Stimulated activated memory B cell treated with anti-CD40 and anti-IgM and Interleukin-4, amounts not matched to agents 10 μg/mL and 1 μg/mL and 100 μg/mL, for 72 hours (primary cell): Measurements from ENCODE around the gene NCAPD3.

Experiments
- ATAC-seq: fragments of 150-1000 bp; cut with Tn5 transposase; 2 replicates; pipeline ENCODE4 v1.10.0; 2021
- H3K27ac Mint-ChIP-seq: one replicate; pipeline ENCODE4 v1.8.0; 2022; ENCODE audit warnings: mild to moderate bottlenecking, mixed read lengths
- H3K27me3 Mint-ChIP-seq: one replicate; pipeline ENCODE4 v1.8.0; 2022; ENCODE audit warnings: mixed read lengths
- H3K36me3 Mint-ChIP-seq: one replicate; pipeline ENCODE4 v1.8.0; 2022; ENCODE audit warnings: mixed read lengths
- H3K4me1 Mint-ChIP-seq: one replicate; pipeline ENCODE4 v1.8.0; 2022; ENCODE audit warnings: mixed read lengths
- H3K4me3 Mint-ChIP-seq: one replicate; pipeline ENCODE4 v1.8.0; 2022; ENCODE audit warnings: mild to moderate bottlenecking, moderate library complexity, mixed read lengths
- H3K9me3 Mint-ChIP-seq: one replicate; pipeline ENCODE4 v1.8.0; 2022; ENCODE audit warnings: mixed read lengths

NCAPD3 gene

DNA sequence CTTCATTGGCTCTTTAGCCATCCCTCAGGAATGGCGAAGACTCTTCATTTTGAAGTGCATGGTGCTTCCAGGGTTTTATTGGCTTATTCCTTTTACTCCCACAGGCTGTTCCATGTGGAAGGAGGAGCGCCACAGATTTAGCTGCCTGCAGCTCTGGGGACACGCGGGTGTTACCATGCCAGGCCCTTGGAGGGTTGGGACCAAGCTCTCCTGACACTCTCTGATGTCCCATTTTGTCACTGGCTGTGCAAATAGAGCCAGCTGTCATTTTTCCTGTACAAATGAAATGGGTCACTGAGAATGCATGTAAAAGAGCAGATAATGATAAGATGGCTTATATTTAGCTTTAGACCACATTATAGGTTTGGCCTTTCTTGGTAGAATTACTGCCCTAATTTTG, 20.1 kb upstream of the NCAPD3 start:
- ATAC-seq, result no peak
- Mint-ChIP-seq H3K27me3 (no peaks in the 10 kb centered on the region), H3K36me3 (peaks cover 54% of the 10 kb centered on the region), H3K9me3 (no peaks in the 10 kb centered on the region), H3K4me1 (no peaks in the 10 kb centered on the region), H3K4me3 (no peak overlapping the region), H3K27ac (no peak overlapping the region)

DNA sequence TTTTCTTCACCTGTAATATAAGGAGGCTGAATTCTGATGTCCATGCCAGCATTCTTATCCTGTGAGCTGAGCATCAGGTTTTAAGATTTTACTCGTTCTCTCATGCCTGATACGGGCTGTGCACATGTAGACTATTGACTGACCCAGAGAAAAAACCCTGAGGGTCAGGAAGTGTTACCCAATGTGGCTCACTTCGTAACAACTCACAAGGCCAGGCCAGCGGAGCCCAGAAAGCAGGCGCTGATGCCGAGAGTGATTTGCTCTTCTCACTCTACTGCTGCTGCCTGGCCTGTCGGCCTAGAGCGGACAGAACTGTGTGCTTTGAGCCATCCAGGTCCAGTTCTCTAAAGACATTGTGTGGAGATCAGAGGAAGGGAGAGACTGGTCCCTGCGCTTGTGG, 18.6 kb upstream of the NCAPD3 start:
- Mint-ChIP-seq H3K9me3 (no peaks in the 10 kb centered on the region), H3K27me3 (no peaks in the 10 kb centered on the region), H3K4me3 (no peak overlapping the region), H3K27ac (no peak overlapping the region), H3K36me3 (peaks cover 48% of the 10 kb centered on the region), H3K4me1 (no peaks in the 10 kb centered on the region)
- ATAC-seq, result no peak

DNA sequence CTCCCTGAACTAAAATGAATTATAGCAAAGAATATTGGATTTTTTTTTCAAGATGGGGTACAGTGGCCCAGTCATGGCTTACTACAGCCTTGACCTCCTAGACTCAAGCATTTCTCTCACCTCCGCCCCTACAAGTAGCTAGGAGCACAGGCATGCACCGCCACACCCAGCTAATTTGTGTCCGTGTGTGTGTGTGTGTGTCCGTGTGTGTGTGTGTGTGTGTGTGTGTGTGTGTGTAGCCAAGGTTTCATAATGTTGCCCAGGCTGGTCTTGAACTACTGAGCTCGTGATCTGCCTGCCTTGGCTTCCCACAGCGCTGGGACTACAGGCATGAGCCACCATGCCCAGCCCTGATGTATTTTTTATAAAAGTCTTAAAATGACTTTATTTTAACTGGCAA, 16.8 kb upstream of the NCAPD3 start:
- ATAC-seq, result no peak
- Mint-ChIP-seq H3K9me3 (no peaks in the 10 kb centered on the region), H3K4me1 (no peaks in the 10 kb centered on the region), H3K4me3 (no peak overlapping the region), H3K27me3 (no peaks in the 10 kb centered on the region), H3K36me3 (peaks cover 47% of the 10 kb centered on the region), H3K27ac (no peak overlapping the region)

DNA sequence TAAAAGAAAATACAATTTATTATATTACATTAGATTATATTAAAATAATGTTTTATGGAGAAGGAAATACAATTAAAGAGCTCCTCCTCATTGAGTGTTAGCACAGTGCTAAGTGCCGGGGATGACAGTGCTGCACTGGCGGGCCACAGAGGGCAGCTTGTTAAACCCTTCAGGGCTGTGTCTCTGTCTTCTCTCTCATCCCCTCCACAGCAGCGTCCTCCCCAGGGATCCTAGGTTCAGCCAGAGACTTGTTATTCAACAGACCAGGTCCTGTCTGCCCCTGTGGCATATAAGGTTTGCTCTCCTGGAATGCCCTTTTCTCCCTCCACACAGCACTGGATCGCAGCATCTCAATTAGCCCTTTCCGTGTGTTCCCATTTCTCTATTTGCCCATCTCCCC, 15.2 kb upstream of the NCAPD3 start:
- no peaks in the 10 kb centered on the region for H3K9me3 Mint-ChIP-seq
- H3K27me3 Mint-ChIP-seq, result no peaks in the 10 kb centered on the region
- H3K27ac Mint-ChIP-seq, result no peak overlapping the region
- ATAC-seq, result no peak
- no peak overlapping the region for H3K4me3 Mint-ChIP-seq
- no peaks in the 10 kb centered on the region for H3K4me1 Mint-ChIP-seq
- H3K36me3 Mint-ChIP-seq, result peaks cover 49% of the 10 kb centered on the region

DNA sequence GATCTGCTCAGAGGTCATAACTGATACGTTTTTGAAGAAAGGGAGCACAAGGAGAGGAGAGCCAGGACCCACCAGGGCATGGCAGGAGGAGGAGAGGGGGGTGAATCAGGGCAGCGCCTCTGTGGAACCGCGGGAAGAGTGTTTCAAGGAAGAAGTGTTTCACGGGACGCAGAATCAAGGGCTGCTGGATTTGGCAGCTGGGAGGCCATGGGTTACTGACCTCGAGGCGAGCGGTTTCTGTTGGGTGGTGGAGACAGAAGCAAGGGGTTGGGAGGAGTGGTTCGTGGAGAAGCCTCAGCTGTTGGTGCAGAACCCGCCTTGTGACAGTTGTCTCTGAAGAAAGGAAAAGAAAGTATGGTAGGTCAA, 13.8 kb upstream of the NCAPD3 start:
- Mint-ChIP-seq H3K4me1 (peaks cover 3% of the 10 kb centered on the region), H3K36me3 (peaks cover 34% of the 10 kb centered on the region), H3K27me3 (no peaks in the 10 kb centered on the region), H3K27ac (no peak overlapping the region), H3K9me3 (no peaks in the 10 kb centered on the region), H3K4me3 (no peak overlapping the region)
- ATAC-seq, result no peak

DNA sequence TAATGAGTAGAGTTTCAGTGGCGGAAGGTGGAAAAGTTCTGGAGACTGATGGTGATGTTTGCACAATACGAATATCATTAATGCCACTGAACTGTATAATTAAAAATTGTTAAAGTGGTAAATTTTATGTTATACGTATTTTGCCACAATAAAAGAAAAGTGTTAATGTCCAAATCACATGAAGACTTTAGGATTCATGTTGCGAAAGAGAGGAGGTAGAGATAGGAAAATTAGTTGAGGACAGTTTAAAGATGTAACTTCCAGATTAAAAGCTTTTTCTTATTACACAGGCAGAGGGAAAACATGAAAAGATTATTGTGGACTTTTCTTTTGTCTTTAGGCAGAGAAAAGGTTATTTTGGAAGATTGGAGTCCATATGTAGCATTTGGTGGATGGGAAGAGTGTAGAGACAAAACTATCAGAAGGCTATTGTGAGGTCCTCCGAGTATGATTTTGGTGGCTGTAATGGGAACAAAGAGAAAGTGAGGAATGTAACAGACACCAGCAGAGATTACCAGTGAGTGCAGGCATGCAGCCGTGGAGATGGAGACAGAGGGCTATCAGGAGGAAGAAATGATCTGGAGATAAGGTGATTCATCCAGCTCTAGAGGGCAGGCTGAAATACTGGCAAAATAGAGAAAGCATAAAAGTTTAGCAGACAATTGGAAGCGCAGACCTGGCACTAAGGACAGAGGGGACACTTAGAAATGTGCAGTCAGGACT, 13.2 kb upstream of the NCAPD3 start:
- Mint-ChIP-seq H3K27ac (no peak overlapping the region), H3K4me3 (no peak overlapping the region), H3K4me1 (peaks cover 8% of the 10 kb centered on the region), H3K9me3 (no peaks in the 10 kb centered on the region), H3K27me3 (no peaks in the 10 kb centered on the region), H3K36me3 (peaks cover 32% of the 10 kb centered on the region)
- no peak for ATAC-seq

DNA sequence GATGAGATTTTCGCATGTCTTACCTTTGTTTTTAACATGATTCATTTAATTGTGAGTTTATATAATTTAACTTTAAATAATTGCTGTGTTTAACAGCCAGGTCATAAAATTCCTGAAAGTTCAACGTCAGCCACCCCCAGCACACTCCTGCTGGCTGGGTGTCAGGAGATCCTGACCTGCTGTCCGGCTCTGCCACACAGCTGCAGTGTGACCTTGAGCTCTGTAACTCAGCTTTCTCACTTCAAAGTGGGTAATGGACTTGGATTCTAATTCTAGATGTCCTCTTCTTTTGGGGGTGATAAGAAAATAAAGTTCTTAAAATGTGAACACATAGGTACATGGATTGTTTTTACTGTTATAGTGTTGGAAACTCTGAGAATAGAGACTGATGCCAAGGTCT, 11.6 kb upstream of the NCAPD3 start:
- Mint-ChIP-seq H3K4me1 (peaks cover 18% of the 10 kb centered on the region), H3K36me3 (peaks cover 32% of the 10 kb centered on the region), H3K27ac (no peak overlapping the region), H3K27me3 (peaks cover 6% of the 10 kb centered on the region), H3K9me3 (no peaks in the 10 kb centered on the region), H3K4me3 (no peak overlapping the region)
- no peak for ATAC-seq

DNA sequence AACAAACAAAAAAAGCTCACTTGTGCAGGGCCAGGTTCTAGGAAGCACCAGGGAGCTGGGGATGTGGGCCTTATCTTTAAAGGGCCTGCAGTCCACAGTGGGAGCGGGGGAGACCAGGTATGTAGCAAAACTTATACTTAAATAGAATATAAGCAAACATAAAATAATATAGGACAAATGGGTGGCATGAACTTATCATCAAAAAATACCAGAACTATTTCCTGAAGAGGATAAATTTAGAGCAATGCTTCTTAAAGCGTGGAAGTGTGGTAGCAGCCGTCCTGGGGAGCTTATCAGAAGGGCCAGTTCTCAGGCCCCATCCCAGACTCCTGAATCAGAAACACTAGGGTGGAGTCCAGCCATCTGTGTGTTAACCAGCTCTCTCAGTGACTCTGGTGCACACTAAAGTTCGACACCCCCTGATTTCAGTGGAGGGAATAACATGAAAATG, 10.0 kb upstream of the NCAPD3 start:
- Mint-ChIP-seq H3K4me3 (no peak overlapping the region), H3K9me3 (no peaks in the 10 kb centered on the region), H3K27me3 (peaks cover 20% of the 10 kb centered on the region), H3K4me1 (peaks cover 34% of the 10 kb centered on the region), H3K27ac (no peak overlapping the region), H3K36me3 (peaks cover 34% of the 10 kb centered on the region)
- no peak for ATAC-seq

DNA sequence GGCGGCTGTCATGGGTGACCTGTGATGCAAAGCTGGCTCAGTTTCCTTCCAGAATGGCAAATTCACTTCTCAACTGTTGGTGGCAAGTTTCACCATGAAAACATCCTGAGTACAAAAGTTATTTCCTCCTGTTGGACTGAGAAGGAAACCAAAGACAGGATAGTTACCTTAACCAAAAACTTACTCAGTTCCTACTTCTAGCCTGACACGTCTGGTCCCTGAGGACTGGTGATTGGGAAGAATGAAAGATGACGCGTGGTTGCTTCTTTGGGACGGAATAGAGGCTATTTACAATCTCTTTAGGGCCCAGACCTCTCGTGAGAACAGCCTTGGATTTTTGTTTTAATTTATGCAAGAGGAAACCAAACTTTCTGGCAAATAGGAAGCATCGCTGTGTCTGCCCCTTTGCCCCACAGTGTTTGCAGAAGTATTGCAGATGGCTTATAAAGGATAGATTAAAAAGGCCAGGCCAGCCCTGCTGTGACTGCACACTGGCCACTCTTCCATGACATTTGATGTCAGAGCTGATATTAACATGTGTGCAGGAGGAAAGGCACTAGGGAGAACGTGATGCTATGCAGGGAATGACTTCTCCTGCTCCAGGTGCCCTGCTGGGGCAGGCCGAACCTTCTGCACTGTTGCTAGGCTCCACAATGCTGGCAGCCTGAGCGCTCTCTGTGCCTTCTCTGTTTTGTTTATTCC, 8.3 kb upstream of the NCAPD3 start:
- peaks cover 20% of the 10 kb centered on the region for H3K27me3 Mint-ChIP-seq
- H3K27ac Mint-ChIP-seq, result no peak overlapping the region

DNA sequence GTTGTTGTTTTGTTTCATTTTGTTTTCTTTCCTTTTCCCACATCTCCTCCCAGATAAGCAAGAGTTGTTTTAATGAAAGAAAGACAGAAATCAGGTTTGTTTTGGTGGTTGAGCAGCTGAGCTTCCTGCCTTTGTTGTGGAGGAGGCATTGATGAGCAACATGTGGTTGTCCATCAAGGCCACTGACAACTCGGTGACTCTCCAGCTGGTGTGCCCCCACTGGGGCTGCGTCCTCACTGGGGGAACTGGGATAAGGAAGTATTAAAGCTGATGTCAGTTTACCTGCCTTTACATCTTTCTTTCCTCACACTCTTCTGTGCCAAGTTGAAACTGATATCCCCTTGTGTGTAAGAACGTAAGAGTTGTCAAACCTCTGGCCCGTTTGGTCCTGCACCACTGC, 6.6 kb upstream of the NCAPD3 start:
- Mint-ChIP-seq H3K27ac (no peak overlapping the region), H3K36me3 (peaks cover 13% of the 10 kb centered on the region), H3K4me3 (no peak overlapping the region), H3K27me3 (peaks cover 31% of the 10 kb centered on the region), H3K9me3 (no peaks in the 10 kb centered on the region), H3K4me1 (peaks cover 69% of the 10 kb centered on the region)
- no peak for ATAC-seq

More for the DNA sequence above, 8.3 kb upstream of the NCAPD3 start:
- peaks cover 51% of the 10 kb centered on the region for H3K4me1 Mint-ChIP-seq
- H3K9me3 Mint-ChIP-seq, result no peaks in the 10 kb centered on the region
- no peak overlapping the region for H3K4me3 Mint-ChIP-seq
- peaks cover 22% of the 10 kb centered on the region for H3K36me3 Mint-ChIP-seq
- ATAC-seq, result peak; percentile 6

DNA sequence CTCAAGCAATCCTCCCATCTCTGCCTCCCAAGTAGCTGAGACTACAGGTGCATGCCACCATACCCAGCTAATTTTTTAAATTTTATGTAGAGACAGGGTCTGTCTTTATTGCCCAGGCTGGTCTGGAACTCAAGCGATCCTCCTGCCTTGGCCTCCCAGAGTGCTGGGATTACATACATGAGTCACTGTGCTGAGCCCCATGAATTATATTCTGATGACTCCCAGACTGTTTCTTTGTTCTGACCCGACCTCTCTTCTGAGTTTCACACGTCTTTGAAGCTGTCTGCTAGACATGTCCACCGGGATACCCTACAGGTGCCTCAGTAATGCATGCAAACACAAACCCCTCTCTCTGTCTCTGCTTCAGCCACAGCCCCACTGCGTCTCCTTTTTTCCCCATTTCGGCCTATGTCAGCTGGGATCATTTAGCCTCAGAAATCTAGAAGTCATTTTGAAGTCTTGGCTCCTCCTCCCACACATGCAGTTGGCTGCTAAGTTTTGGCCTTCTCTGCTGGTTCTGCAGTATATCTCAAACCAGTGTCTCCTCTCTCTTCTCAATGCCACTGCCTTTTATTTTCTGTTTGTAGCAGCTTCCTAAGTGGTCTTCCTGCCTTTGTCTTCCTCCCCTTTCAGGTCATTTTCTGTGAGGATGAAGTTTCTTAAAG, 5.5 kb upstream of the NCAPD3 start:
- peaks cover 33% of the 10 kb centered on the region for H3K27me3 Mint-ChIP-seq
- H3K4me1 Mint-ChIP-seq, result peaks cover 75% of the 10 kb centered on the region
- peaks cover 8% of the 10 kb centered on the region for H3K36me3 Mint-ChIP-seq
- H3K27ac Mint-ChIP-seq, result peak overlapping the region; percentile 30
- ATAC-seq, result no peak
- H3K9me3 Mint-ChIP-seq, result no peaks in the 10 kb centered on the region
- H3K4me3 Mint-ChIP-seq, result no peak overlapping the region

DNA sequence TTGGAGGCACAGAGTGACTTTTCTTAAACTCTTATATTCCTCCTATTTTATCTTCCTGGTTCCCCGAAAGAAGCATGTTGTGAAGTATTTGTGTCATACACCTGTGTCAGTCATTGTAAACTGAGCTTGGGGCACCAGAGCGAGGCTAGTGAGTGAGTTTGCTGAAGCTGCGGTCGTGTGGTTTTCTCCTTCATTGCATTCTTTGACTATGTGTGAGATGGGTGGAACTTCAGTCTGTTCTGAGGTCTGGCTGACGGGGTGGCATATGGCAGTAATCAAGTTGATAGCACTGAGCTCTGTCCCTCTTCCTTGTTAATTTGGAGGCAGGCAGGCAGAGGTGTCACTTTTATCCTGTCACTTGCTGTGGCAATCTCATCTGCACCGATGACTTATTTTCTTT, 4.9 kb upstream of the NCAPD3 start:
- Mint-ChIP-seq H3K9me3 (no peaks in the 10 kb centered on the region), H3K4me3 (peak overlapping the region; percentile 2), H3K4me1 (peaks cover 75% of the 10 kb centered on the region), H3K27ac (no peak overlapping the region), H3K27me3 (peaks cover 33% of the 10 kb centered on the region), H3K36me3 (peaks cover 8% of the 10 kb centered on the region)
- ATAC-seq, result peak; percentile 75

DNA sequence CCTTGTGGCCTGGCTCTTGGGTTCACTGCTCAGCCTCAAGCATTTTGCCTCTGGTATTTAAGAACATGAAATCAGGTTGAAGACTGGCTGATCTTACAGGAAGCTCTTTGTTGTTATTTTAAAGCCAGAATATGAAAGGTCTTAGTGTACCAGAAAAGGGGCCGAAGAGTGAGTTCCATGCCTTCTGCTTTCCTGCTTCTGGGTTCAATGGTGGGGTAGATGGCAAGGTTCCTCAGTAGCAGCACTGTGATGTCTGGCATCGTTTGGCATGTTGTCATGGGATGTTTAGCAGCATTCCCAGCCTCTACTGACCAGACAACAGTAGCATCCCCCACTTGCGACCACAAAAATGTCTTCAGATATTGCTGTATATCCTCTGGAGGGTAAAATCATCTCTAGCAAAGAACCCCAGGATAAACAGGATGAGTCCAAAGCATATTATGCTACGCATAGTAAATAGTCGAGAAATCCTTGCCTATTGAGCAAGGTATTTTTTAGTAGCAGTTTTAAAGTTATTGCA, 3.1 kb upstream of the NCAPD3 start:
- no peak overlapping the region for H3K27ac Mint-ChIP-seq
- H3K4me3 Mint-ChIP-seq, result no peak overlapping the region
- no peaks in the 10 kb centered on the region for H3K9me3 Mint-ChIP-seq
- H3K36me3 Mint-ChIP-seq, result peaks cover 8% of the 10 kb centered on the region
- no peak for ATAC-seq
- H3K4me1 Mint-ChIP-seq, result peaks cover 80% of the 10 kb centered on the region
- H3K27me3 Mint-ChIP-seq, result peaks cover 33% of the 10 kb centered on the region

DNA sequence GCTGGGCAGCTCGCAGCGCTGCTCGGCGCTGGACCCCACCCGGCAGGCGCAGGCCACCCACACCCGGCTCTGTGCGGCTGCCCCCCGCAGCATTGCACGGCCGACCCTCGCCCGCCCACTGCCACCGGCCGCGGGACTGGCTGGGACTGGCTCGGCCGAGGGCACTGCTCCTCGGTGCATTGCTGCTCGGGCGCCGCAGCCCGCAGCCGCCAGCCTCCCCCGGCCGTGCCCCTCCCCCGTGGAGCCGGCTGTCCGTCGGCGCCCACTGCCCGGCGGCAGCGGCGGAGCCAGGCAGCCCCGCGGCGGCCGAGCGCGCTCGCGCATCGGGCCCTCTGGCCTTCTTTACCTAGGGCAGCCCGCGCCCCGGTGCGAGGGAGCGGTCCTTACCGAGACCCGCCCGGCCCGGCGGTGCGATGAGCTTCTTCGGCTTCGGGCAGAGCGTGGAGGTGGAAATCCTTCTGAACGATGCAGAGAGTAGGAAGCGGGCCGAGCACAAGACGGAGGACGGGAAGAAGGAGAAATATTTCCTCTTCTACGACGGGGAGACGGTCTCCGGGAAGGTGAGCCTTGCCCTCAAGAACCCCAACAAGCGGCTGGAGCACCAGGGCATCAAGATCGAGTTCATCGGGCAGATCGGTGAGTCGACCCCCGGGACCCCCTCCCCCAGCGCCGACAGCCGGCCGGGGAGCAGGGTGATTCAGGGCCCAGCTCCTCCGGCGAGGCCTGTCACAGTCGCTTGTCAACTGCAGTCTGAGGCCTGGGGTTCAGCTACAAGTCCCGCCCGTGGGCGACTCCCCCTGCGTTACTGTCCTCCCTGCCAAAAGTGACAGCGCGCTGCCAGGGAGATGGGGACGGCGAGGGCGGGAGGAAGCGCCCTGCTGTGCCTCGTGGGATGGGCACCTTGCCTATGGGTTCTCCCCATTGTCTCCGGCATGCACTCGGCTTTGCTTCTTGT, 1.2 kb upstream of the NCAPD3 start:
- Mint-ChIP-seq H3K4me3 (peak overlapping the region; percentile 88), H3K9me3 (no peaks in the 10 kb centered on the region), H3K27ac (peak overlapping the region; percentile 93), H3K27me3 (peaks cover 23% of the 10 kb centered on the region), H3K36me3 (peaks cover 14% of the 10 kb centered on the region), H3K4me1 (peaks cover 68% of the 10 kb centered on the region)
- peak; percentile 14 for ATAC-seq

DNA sequence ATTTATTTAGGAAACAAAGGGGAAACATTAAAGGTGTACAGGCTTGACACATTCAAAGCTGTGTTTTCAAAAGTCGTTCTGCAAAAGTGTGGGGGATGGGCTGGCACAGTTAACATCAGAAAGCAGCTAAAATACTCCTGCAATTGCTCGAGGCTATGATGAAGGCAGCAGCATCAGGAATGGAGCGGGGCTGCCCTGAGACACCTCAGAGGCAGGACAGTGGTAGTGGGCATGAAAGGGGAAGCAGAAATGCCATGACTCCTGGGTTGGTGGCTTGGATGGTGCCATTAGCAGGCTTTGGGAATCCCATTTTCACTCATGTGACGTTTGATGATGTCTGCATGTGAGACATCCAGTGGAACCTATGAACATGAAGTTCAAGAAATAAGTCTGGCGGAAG, 646 bp downstream of the NCAPD3 start:
- H3K27ac Mint-ChIP-seq, result peak overlapping the region; percentile 93
- peaks cover 21% of the 10 kb centered on the region for H3K36me3 Mint-ChIP-seq
- ATAC-seq, result no peak
- H3K9me3 Mint-ChIP-seq, result no peaks in the 10 kb centered on the region
- H3K4me3 Mint-ChIP-seq, result peak overlapping the region; percentile 85
- peaks cover 13% of the 10 kb centered on the region for H3K27me3 Mint-ChIP-seq
- H3K4me1 Mint-ChIP-seq, result peaks cover 55% of the 10 kb centered on the region
